CD4-positive, alpha-beta T cell treated with Interleukin-15 for 1 hour (primary cell): ENCODE data around the gene PRKG1.

Experiments
- DNase-seq: peaks from one replicate; pipeline ENCODE4 v3.0.0-alpha.2; 2020

Gene PRKG1

DNA sequence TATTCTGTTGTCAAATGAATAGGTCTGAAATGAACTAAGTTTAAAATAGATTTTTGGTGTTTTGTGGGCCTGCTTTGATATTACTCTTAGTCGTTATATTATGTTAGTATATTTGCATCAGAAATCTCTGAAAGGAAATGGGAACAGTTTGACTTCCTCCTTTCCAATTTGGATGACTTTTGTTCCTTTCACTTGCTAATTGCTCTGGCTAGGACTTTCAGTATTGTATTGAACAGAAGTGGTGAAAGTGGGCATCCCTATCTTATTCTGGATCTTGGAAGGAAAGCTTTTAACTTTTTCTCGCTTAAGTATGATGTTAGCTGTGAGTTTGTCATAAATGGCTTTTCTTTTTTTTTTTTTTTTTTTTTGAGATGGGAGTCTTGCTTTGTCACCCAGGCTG is 966.2 kb downstream of the PRKG1 start:
- DNase-seq = no peak

DNA sequence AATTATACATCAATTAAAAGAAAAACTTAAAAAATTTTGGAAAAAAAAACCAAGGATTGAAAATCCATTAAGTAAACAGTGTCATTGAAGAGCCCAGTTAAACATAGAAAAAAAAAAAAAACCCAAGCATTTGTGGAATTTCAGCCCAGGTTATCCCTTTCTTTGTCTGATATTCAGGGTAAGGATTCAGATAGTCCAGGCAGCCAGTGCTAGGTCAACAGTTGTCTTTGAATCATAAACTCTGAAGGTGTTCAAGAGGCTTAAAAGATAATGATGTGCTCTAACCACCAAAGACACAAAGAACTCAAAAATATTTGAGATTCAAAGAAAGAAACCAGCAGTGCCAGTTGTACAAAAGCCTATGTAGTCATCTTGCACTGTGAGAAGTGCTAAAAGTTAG is 969.5 kb downstream of the PRKG1 start:
- DNase-seq = no peak

DNA sequence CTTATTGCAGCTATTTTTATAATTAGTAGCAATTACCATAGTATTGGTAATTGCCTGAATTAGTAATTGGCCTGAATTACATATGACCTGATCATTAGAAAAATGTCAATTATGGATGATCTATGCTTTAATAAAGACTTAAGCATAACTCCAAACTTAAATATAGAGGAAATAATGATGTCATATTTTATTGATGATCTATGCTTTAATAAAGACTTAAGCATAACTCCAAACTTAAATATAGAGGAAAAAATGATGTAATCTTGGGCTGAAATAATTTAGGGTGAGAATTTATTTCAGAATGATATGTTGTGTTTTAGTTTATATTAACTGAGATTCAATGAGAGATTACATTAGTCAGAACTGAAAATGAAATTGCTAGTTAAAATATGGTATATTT is 973.8 kb downstream of the PRKG1 start:
- no peak for DNase-seq

DNA sequence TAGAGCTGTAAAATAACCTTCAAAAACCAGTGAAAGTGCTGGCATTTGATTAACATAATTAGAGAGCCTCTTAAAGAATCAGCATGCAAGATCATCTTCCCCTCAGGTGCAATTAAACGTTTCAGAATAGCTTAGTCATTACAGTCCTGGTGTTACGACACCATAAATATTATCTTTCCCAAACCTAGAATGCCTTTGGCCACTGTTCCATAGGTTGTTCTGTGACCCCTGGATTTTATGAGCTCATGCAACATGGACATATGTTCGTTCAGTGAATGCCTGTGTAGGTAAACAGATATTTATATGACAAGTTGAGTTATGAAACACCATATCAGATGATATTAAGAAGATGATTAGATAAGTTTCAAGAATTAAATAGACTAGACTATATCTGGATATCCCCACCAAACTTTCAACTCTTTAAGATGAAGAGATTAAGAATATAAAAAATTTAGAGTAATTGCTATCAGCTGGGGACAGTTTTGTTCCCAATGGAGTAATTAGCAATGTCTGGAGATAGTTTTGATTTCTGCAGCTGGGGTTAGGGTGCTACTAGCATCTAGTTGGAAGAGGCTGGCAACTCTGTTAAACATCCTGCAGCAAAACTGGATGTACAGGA is 976.3 kb downstream of the PRKG1 start:
- DNase-seq = no peak

DNA sequence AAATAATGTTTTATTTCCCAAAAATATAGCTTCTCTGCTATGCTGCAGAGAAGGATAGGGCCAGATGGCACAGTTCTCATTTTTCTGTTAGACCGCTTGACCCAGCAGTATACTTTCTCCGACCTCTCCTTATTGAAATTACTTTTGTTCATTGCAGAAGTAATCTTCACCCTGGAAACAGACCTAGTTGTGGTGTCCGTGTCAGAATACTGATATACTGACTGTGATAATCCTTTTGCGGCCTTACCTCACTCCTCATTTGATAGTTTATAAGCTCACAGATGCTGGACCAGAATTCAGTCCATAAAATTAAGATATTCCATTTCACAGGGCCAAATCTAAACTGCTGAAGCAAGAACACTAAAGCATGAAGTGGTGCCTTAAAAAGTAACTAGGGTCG is 979.2 kb downstream of the PRKG1 start:
- DNase-seq = no peak

DNA sequence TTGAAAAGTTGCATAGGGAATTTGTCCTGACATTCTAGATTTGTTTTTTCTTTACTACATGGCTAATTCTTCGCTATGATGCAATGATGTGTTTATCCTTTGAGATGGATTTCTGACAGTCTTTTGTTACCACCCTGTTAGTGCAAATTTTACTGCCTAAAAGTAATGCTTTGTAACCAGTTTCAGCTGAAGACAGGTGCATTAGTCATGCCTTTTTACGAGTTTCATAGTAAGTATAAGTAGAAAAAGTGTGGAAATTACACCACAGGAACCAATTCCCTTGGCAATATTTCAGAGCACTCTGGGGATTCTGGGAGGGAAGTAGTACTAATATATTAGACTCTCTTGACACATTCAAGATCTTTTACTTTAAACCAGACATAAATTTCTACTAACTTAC is 982.0 kb downstream of the PRKG1 start:
- DNase-seq = no peak

DNA sequence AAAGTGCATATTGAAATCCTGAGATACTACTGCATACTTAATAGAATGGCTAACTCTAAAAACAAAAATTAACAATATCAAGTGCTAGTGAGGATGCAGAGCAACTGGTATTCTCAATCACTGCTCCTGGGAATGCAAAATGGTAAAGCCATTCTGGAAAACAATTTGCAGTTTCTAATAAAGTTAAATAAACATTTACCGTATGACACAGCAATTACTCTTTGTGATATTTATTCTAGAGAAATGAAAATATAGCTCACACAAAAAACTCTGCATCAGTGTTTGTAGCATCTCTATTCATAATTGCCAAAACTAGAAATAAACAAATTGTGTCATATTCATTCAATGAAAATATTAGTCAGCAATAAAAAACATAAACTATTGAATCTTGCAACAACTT is 984.8 kb downstream of the PRKG1 start:
- no peak for DNase-seq

DNA sequence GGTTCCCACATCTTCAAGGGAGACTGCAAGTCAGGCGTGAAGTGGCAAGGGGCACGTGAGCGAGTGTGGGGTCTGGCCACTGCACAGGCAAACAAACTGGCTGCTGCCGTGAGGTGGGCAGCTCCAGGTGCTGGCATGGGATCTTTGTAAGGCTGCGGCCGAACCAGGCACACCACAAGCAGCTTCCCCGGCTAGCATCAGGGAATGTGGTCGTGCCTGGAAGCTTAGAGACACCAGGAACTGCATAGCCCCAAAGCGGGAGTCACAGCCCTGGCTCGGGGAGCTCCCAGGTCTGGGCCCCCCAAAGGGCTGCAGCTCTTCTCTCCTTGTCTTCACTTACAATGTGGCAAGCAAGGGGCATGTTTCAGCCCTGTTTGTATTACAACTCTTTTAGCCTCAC is 988.9 kb downstream of the PRKG1 start:
- no peak for DNase-seq

DNA sequence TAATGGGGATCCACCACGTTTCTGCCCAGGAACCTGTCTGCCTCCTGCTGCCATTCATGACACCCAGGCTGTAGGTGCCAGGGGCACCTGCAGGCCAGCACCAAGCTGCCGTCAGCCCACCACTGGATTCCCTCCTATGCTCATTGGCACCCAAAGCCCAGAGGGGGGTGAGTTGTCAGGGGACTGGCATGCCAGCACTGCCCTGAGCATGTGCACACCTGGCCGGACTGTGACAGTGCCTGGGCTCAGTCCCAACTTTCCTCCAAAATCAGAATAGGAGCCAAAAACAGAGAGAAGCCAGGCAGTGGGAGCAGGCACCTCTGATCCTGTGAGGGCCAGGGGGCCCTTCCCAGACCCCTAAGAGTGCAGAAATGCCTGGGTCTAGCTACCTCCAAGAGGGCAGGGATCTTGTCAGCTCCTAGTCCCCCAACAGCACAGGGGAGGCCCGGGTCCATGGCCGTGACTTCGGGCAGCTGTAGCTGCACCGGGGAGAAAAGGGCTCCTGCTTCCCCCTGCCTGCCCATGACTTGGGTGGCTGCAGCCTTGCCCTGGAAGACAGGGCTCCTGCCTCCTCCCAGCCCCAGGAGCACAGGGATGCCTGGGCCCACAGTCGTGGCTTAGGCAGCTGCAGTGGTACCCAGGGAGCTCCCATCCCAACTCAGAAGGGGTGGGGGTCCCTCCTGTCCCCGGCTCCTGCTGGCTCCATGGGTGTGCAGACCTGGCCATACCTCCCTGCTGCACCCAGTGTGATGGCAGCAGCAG is 990.0 kb downstream of the PRKG1 start:
- DNase-seq = no peak

DNA sequence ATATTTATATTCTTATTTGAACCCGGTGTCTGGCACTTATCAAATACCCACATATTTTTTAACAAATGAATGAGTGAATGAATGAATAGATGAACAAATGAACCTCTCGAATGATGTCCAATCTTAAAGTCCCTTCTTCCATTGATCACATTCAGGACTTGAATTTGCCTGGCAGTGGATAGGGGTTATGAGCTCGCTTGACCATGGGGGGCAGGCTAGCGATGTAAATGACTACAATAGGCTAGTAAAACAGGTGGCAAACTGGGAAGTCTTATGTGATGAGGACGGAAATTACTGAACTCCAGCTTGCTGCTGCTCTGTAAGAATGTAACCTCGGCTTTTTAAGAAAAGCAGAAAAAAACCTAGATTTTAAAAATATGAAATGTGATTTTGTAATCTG is 992.1 kb downstream of the PRKG1 start:
- no peak for DNase-seq

DNA sequence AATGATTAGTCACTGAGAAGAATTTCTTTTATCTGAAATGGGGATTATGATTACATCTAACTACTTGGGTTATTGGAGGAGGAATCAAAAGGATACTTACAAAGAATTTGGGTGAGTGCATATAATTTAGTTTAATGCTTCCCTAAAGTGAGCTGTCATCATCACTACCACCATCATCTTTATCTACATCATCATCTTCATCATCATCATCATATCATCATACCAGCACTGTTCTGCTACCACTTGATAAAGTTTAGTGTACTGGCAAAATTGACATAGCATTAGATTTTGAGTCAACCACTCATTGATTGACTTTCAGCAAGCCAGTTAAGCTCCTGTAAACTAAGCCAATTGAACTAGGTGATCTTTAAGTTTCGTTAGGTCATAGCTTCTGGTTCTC is 994.2 kb downstream of the PRKG1 start:
- no peak for DNase-seq

DNA sequence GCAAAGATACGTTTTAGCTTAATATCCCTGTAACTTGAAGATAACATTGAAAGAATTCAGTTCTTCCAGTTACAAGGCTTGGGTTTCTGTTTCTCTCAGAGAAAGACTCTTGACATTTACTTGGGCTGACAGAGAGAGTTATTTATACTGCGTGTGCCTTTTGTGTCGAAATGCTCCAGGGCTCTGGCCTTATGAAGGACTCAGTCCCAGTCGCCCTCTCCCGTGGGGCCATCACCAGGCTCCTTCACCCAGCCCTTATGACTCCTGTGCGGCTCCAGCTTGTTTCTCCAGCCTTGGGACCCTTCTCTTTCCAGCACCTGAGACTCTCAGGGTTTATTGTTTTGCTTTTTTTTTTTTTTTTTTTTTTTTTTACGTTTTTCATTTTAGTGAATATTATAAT is 997.5 kb downstream of the PRKG1 start:
- DNase-seq = no peak

DNA sequence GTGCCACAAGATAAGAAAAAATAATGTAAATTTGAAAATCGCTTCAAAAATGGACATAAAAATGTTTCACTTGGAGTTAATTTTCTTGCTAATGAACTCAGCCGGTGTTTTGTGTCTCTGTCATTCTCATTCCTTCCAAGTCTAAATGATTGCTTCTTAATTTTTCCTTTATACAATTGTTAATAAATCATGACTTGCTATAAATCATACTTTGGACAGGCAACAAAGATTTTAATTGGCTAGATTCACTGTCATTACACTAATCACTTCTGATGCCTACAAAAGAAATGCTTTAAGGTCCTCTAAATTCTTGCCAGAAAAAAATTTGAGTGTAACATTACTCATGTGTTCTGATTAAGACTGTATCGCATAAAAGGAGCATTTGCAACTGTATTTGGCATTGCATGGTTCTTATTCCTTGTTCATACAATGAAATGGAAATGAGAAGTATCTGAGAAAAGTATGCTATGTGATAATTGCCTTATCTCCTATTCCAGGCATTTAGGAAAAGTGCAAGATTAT is 1000.3 kb downstream of the PRKG1 start:
- DNase-seq = no peak

DNA sequence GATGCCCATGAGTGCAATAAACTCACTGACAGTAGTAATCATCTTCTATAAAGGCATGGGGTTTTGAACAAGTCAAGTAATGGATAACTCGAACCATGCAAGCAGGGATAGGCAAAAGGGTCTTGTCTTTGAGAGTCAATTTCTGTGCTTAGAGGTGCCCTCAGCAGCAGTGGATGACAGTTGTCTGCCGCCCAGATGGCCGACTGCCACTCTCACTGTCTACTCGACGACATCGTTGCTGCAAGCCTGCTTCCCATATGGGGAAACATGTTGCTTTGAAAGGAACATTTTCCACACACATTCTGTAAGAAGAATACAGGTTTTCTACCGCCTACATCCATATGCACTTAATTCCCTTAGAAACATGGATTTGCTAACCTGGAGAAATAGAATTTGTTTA is 1003.5 kb downstream of the PRKG1 start:
- DNase-seq = no peak

DNA sequence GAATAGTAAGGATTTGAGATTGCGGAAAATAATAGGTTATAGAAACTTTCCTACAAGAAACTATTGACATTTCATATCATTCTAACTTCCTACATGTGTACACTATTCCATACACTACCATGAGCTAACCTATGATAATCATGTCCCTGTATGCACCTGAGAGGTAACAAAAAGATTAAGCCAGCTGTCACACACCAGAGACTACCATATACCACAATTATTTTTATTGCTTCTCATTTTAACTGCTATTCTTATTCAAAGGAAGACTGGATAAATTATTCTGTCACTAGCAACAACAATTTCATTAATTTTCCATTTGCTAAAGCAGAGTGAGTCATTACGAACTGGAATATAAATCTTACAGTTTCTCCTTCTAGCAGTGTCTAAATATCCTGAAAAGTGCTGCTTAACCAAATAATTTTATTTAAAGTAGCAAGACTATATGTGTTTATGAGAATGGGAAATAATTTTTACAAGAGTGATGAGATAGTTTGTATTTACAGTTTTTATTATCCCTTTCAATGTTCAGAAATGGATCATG is 1004.2 kb downstream of the PRKG1 start:
- DNase-seq = no peak

DNA sequence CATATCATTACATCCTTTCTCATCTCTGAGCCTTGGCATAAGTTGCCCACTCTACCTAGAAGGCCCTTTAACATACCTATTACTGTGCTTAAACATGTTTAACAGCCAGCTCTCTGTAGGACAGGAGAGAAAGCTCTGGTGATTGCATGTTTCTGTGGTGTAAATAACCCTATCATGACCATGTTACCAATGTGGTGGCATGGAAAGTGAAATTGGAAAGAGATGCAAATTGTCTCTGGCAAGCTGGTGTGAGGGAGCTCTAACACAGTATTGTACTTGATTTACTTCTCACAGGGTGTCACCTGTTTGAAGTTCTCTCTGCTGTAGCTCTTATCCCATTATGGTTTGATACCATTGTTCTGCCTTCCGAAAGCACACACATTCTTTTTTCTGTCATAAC is 1008.0 kb downstream of the PRKG1 start:
- DNase-seq = no peak

DNA sequence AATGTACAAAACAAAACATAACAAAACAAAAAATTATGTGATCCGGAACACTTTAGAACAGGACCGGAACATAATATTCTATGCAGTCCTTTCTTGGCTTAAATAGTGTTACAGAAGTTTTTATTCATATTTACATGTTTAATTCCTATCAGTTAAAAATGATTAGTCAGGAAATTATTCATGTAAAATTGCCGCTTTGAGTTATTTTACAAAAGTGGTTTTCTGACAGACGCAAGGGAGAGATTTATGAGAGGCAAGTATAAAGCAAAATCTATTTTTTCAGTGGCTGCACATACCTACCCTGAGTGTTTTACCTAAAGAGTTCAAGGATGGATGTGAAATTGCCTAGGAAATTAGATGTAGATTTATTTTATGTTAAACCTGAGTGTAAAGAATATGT is 1009.1 kb downstream of the PRKG1 start:
- no peak for DNase-seq

DNA sequence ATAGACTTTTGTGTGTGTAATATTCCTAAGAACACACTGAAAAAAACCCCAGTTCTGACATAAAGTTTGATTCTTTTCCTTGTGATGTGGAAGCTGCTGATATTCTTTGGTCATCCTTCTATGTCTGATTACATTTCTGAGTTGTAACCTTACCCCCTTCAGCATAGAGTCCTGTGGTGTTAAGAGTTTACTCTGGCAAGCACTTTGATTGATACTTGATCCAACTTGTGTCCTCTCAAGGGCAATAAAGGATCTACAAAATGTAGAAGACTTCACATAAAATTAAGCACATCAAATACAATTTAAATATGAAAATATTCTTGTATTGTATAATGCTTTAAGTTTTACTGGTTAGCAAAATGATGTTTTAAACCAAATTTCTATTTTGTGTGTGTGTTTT is 1018.1 kb downstream of the PRKG1 start:
- DNase-seq = no peak

DNA sequence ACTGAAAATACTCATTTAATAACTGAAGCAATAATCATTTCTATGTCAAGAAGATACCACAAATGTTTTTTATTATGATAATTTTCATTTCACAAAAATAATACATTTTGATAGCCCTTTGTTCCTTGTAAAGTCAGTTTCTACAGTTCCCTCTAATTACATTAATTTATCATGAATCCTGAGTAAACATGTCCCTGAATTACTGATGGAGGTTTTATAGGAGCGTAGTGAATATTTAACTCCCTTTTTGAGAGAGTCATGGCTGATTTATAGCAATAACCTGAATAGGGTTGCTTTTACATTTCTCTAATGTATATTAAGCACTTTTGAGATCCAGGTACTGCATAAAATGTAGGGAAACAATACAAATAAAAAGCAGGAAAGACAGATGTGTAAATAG is 1023.8 kb downstream of the PRKG1 start:
- DNase-seq = no peak

DNA sequence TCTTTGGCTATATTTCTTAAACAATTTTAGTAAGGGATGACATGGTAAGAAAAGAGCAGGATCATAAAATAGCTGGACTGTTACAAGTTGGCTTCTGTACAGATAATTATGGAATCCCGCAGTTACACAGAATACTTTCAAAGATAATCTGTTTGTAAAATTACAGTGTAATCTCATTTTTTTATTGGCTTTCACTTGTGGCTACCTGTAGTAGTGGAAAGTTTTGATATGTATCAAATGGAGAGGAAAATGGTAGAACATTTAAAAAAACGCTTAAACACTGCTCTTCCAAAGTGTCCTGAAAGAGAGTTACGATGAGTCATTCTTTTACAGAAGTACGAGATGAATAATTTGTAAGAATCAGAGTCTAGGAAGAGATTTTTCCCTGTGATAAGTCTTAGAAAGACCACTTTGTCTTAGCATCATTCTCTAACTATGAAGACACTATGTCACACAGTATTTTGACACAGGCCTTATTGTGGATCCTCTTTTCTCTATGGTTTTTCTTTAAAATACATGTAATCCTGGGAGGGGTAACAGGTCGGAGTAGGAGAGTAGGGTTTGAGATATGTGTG is 1024.8 kb downstream of the PRKG1 start:
- DNase-seq = no peak

DNA sequence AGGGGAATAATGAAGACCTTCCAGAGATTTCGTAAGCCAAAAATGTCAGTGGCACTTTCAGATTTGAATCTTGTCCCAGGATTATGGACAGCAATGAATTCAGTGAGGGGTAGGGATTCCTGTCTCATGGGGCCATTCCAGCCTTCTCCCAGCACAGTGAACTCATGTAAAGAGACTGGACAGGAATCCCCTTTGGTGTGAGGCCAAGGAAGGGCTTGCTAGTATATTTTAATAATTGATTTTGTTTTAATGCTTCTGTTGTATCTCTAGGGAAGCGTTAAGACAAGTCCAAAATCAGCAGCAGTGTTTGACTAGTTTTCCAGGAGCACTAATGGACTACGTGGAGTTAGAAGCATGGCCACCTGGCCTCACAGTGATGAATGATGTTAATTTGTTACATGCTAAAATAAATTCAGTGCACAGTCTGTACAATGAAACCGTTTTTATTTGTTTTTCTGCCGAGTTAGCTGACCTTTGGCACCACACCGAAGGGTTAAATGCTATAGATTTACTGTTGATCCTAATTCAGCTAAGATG is 1025.8 kb downstream of the PRKG1 start:
- no peak for DNase-seq

DNA sequence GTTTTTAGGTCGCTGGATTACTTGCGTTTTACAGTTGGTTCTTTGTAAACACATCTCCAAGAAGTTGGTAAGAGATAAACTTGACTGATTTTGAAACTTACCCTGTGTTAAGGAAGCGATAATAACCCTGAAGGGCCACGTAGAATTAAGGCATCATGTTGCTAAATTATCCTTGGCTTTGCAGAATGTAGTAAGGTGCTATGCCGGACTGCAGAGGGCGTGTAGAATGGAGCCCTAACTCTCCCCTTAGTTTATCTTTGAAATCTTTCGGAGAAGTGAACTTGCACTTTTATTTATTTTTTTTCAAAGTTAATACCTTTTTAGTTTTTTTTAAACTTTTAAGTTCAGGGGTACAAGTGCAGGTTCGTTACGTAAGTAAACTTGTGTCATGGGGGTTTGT is 1031.0 kb downstream of the PRKG1 start:
- DNase-seq = no peak

DNA sequence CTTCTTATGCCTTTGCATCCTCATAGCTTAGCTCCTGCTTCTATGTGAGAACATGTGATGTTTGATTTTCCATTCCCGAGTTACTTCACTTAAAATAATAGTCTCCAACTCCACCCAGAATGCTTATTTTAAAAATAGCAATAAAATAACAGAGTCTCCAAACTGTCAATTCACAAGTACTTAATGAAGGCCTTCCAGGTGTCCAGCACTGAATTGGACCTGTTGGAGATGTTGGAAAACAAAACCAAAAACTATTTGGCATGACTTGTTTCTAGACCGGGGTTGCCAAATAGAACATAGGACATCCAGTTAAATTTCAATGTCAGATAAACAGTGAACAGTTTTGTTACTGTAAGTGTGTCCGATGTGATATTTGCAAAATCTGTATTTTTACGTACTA is 1031.7 kb downstream of the PRKG1 start:
- no peak for DNase-seq

DNA sequence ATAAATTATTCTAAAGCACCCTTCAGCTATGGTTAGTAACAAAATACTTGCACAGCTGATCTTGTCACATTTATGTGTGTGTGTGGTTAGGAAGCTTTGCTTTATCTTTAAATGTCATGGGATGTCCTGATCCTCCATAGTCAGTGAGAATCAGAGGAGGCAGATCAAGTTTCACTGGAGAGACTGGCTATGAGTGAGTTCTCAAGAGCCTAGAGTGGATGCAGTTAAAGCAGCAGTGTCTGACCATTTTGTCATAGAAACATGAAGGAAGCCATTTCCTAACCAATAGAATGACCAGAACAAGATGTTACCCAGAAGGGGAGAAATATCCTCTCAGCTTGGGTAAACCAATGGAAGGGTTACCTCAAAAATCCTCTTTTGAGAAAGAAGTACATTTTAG is 1032.6 kb downstream of the PRKG1 start:
- no peak for DNase-seq
